Loucy (cell line): Measurements from ENCODE around the gene FOXO6.

ENCODE experiments used
- H2AFZ ChIP-seq: fragments of 200-600 bp; sonication (generic); 2 replicates; pipeline ENCODE4 v1.6.0; 2016; ENCODE audit warnings: antibody characterized with exemption, mild to moderate bottlenecking, low read length, moderate library complexity
- H3F3A ChIP-seq: fragments of 200-600 bp; 2 replicates; pipeline ENCODE4 v1.6.0; 2016; ENCODE audit warnings: antibody characterized with exemption, low read depth, mild to moderate bottlenecking
- H3K27me3 ChIP-seq: fragments of 200-600 bp; sonication (generic); 2 replicates; pipeline ENCODE4 v1.6.1; 2014; ENCODE audit warnings: low read length, mild to moderate bottlenecking; ENCODE audit not compliant: insufficient read depth, poor library complexity, severe bottlenecking
- H3K36me3 ChIP-seq: fragments of 200-600 bp; sonication (generic); 2 replicates; pipeline ENCODE4 v1.6.1; 2016; ENCODE audit warnings: low read length; ENCODE audit not compliant: insufficient read depth
- H3K4me1 ChIP-seq: fragments of 200-600 bp; sonication (generic); 2 replicates; pipeline ENCODE4 v1.5.1; 2014; ENCODE audit warnings: low read length, mild to moderate bottlenecking; ENCODE audit not compliant: insufficient read depth, poor library complexity, severe bottlenecking
- H3K4me2 ChIP-seq: fragments of 200-600 bp; sonication (generic); 2 replicates; pipeline ENCODE4 v1.6.0; 2014; ENCODE audit warnings: antibody characterized with exemption, low read length, low read depth, mild to moderate bottlenecking; ENCODE audit not compliant: poor library complexity, severe bottlenecking
- H3K4me3 ChIP-seq: fragments of 200-600 bp; sonication (generic); 2 replicates; pipeline ENCODE4 v1.5.1; 2014; ENCODE audit warnings: low read length, mild to moderate bottlenecking, mixed read lengths; ENCODE audit not compliant: poor library complexity, severe bottlenecking
- H3K79me2 ChIP-seq: fragments of 200-600 bp; sonication (generic); 2 replicates; pipeline ENCODE4 v1.6.1; 2014; ENCODE audit warnings: low read length; ENCODE audit not compliant: insufficient read depth
- H3K9ac ChIP-seq: fragments of 200-600 bp; sonication (generic); 2 replicates; pipeline ENCODE4 v1.6.0; 2014; ENCODE audit warnings: mild to moderate bottlenecking, low read depth, low read length, moderate library complexity; ENCODE audit not compliant: poor library complexity, severe bottlenecking
- H3K9me2 ChIP-seq: fragments of 200-600 bp; sonication (generic); replicated peaks from 2 replicates; pipeline ENCODE4 v1.6.1; 2016; ENCODE audit warnings: low read depth, low read length, mixed read lengths
- H3K9me3 ChIP-seq: fragments of 200-600 bp; sonication (generic); 2 replicates; pipeline ENCODE4 v1.6.1; 2014; ENCODE audit warnings: mild to moderate bottlenecking, antibody characterized with exemption, low read length, low read depth; ENCODE audit not compliant: insufficient read depth
- H4K20me1 ChIP-seq: fragments of 200-600 bp; sonication (generic); 2 replicates; pipeline ENCODE4 v1.6.0; 2014; ENCODE audit warnings: antibody characterized with exemption, low read length, mild to moderate bottlenecking; ENCODE audit not compliant: insufficient read depth, poor library complexity, severe bottlenecking
- CTCF ChIP-seq: fragments of 200-600 bp; sonication (generic); conservative IDR thresholded peaks from 2 replicates; pipeline ENCODE4 v1.5.1; 2014; ENCODE audit warnings: mild to moderate bottlenecking, antibody characterized with exemption, low read length
- EZH2phosphoT487 ChIP-seq: fragments of 200-600 bp; IDR thresholded peaks from 2 replicates; pipeline ENCODE4 v1.6.1; 2018; ENCODE audit warnings: antibody characterized with exemption, mild to moderate bottlenecking, moderate library complexity, borderline replicate concordance

The FOXO6 gene

GRCh38 chr1:41350055-41350378 lies 11.2 kb upstream of the FOXO6 start:
- no peak overlapping the region for H3K4me3 ChIP-seq
- H3K9me2 ChIP-seq = no peaks in the 10 kb centered on the region
- no peak overlapping the region for H2AFZ ChIP-seq
- H4K20me1 ChIP-seq = no peaks in the 10 kb centered on the region
- H3K79me2 ChIP-seq = no peaks in the 10 kb centered on the region
- no peak overlapping the region for H3K4me2 ChIP-seq
- H3K36me3 ChIP-seq = no peaks in the 10 kb centered on the region
- no peak overlapping the region for H3K9ac ChIP-seq
- no peaks in the 10 kb centered on the region for H3K4me1 ChIP-seq
- TF ChIP-seq CTCF (no peak), EZH2phosphoT487 (no peak)
- no peaks in the 10 kb centered on the region for H3K27me3 ChIP-seq
- no peaks in the 10 kb centered on the region for H3F3A ChIP-seq
- H3K9me3 ChIP-seq = no peaks in the 10 kb centered on the region

DNA sequence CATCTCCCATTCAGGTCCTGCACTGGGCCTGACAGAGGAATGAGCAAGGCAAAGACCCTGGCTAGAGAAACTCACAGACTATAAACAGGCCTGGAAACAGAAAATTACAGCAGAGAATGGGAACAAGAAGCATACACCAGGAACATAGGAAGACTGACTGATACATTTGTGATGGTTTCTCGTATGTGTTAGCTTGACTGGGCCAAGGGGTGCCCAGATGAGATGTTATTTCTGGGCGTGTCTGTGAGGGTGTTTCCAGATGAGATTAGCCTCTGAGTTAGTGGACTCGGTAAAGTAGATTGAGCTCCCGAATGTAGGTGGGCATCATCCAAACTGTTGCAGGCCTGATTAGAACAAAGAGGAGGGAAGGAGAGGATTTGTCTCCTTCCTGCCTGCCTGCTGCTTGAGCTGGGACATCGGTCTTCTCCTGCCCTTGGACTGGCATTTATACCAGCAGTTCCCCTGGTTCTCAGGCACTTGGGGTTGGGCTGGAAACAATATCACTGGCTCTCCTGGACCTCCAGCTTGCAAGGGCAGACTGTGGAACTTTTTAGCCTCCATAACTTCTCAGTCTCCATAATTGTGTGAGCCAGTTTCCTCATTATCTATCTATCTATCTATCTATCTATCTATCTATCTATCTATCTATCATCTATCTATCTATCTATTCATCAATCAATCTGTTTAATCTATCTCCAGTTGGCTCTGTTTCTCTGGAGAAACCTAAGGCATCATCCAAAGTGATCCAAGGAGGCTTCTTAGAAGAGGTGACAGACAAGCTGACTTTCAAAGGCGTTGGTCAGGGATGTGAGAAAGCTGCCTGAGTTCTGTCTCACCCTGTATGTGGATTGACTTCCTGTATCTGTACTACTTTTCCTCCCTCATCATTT lies 9.7 kb upstream of the FOXO6 start:
- Histone ChIP-seq H3K9ac (no peak overlapping the region), H3K9me2 (no peaks in the 10 kb centered on the region), H2AFZ (no peak overlapping the region), H4K20me1 (no peaks in the 10 kb centered on the region), H3K79me2 (no peaks in the 10 kb centered on the region), H3K27me3 (no peaks in the 10 kb centered on the region), H3K9me3 (no peaks in the 10 kb centered on the region), H3F3A (no peaks in the 10 kb centered on the region), H3K36me3 (no peaks in the 10 kb centered on the region), H3K4me3 (no peak overlapping the region), H3K4me2 (no peak overlapping the region), H3K4me1 (no peaks in the 10 kb centered on the region)
- TF ChIP-seq EZH2phosphoT487 = no peak
- TF ChIP-seq CTCF = no peak

DNA sequence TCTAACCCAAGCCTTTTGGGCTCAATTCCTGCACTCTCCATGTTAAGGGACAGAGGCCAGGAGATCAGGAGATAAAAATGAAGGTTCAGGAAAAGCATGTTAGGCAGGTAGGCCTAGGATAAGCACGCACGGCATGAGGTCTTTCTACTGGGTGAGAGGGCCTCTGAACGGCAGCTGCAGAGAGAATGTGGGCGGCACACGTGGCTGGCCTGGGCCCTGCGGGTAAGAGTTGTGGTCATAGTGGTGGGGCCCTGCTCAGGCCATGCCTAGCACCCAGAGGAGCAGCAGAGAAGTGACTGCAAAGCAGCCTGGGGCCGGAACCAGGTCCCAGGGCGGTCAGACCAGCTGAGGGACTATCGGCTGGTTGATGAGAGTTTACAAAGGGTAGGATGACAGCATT lies 7.5 kb upstream of the FOXO6 start:
- TF ChIP-seq CTCF (no peak), EZH2phosphoT487 (no peak)
- Histone ChIP-seq H3K4me2 (no peak overlapping the region), H3K9me3 (no peaks in the 10 kb centered on the region), H3K4me3 (no peak overlapping the region), H2AFZ (no peak overlapping the region), H3K9ac (no peak overlapping the region), H4K20me1 (no peaks in the 10 kb centered on the region), H3K4me1 (peaks cover 19% of the 10 kb centered on the region), H3K36me3 (no peaks in the 10 kb centered on the region), H3K9me2 (no peaks in the 10 kb centered on the region), H3F3A (no peaks in the 10 kb centered on the region), H3K27me3 (no peaks in the 10 kb centered on the region), H3K79me2 (no peaks in the 10 kb centered on the region)
